Neural cell (in vitro differentiated cells): ENCODE measurements around the gene KLK4.

Source experiments
- EP300 ChIP-seq: fragments of 450-650 bp; conservative IDR thresholded peaks from 2 replicates; pipeline ENCODE4 v1.6.1; 2014; ENCODE audit warnings: antibody characterized with exemption, mild to moderate bottlenecking, moderate library complexity; ENCODE audit not compliant: poor library complexity, severe bottlenecking
- EZH2 ChIP-seq: fragments of 200-600, 300-800 bp; shearing (Covaris generic), sonication (generic); IDR thresholded peaks from 2 replicates; pipeline ENCODE4 v1.6.1; 2014; ENCODE audit warnings: antibody characterized with exemption, low read length, borderline replicate concordance, mild to moderate bottlenecking; ENCODE audit not compliant: insufficient read depth, poor library complexity, severe bottlenecking
- POLR2AphosphoS5 ChIP-seq: IDR thresholded peaks from 2 replicates; pipeline ENCODE4 v1.6.1; 2012
- RAD21 ChIP-seq: fragments of 450-650 bp; conservative IDR thresholded peaks from 2 replicates; pipeline ENCODE4 v1.6.1; 2014; ENCODE audit warnings: antibody characterized with exemption, mild to moderate bottlenecking, moderate library complexity
- SMC3 ChIP-seq: fragments of 450-650 bp; conservative IDR thresholded peaks from 2 replicates; pipeline ENCODE4 v1.6.1; 2014; ENCODE audit warnings: antibody characterized with exemption, mild to moderate bottlenecking, moderate library complexity; ENCODE audit not compliant: poor library complexity
- TAF1 ChIP-seq: IDR thresholded peaks from 2 replicates; pipeline ENCODE4 v1.6.1; 2012; ENCODE audit warnings: low read depth
- TF ChIP-seq, protein P1 (sequence below): fragments of 450-650 bp; IDR thresholded peaks from 2 replicates; pipeline ENCODE4 v1.5.1; 2014; ENCODE audit warnings: antibody characterized with exemption, mild to moderate bottlenecking, moderate library complexity; ENCODE audit not compliant: poor library complexity, severe bottlenecking
- TF ChIP-seq, protein P2 (sequence below): IDR thresholded peaks from 2 replicates; pipeline ENCODE4 v1.6.1; 2012; ENCODE audit warnings: borderline replicate concordance

DNA sequence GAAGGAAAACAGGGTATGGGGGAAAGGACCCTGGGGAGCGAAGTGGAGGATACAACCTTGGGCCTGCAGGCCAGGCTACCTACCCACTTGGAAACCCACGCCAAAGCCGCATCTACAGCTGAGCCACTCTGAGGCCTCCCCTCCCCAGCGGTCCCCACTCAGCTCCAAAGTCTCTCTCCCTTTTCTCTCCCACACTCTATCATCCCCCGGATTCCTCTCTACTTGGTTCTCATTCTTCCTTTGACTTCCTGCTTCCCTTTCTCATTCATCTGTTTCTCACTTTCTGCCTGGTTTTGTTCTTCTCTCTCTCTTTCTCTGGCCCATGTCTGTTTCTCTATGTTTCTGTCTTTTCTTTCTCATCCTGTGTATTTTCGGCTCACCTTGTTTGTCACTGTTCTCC lies 53.8 kb downstream of the KLK4 start:
- TF ChIP-seq, protein P1, sequence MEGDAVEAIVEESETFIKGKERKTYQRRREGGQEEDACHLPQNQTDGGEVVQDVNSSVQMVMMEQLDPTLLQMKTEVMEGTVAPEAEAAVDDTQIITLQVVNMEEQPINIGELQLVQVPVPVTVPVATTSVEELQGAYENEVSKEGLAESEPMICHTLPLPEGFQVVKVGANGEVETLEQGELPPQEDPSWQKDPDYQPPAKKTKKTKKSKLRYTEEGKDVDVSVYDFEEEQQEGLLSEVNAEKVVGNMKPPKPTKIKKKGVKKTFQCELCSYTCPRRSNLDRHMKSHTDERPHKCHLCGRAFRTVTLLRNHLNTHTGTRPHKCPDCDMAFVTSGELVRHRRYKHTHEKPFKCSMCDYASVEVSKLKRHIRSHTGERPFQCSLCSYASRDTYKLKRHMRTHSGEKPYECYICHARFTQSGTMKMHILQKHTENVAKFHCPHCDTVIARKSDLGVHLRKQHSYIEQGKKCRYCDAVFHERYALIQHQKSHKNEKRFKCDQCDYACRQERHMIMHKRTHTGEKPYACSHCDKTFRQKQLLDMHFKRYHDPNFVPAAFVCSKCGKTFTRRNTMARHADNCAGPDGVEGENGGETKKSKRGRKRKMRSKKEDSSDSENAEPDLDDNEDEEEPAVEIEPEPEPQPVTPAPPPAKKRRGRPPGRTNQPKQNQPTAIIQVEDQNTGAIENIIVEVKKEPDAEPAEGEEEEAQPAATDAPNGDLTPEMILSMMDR, result no peak
- TF ChIP-seq EP300 (no peak), POLR2AphosphoS5 (no peak), RAD21 (no peak), TAF1 (no peak), EZH2 (no peak), SMC3 (no peak)
- TF ChIP-seq, protein P2, sequence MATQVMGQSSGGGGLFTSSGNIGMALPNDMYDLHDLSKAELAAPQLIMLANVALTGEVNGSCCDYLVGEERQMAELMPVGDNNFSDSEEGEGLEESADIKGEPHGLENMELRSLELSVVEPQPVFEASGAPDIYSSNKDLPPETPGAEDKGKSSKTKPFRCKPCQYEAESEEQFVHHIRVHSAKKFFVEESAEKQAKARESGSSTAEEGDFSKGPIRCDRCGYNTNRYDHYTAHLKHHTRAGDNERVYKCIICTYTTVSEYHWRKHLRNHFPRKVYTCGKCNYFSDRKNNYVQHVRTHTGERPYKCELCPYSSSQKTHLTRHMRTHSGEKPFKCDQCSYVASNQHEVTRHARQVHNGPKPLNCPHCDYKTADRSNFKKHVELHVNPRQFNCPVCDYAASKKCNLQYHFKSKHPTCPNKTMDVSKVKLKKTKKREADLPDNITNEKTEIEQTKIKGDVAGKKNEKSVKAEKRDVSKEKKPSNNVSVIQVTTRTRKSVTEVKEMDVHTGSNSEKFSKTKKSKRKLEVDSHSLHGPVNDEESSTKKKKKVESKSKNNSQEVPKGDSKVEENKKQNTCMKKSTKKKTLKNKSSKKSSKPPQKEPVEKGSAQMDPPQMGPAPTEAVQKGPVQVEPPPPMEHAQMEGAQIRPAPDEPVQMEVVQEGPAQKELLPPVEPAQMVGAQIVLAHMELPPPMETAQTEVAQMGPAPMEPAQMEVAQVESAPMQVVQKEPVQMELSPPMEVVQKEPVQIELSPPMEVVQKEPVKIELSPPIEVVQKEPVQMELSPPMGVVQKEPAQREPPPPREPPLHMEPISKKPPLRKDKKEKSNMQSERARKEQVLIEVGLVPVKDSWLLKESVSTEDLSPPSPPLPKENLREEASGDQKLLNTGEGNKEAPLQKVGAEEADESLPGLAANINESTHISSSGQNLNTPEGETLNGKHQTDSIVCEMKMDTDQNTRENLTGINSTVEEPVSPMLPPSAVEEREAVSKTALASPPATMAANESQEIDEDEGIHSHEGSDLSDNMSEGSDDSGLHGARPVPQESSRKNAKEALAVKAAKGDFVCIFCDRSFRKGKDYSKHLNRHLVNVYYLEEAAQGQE, result no peak
